SU-DHL-6 (cell line): ENCODE results near the gene PCSK2.

ENCODE experiments used
- H2AFZ ChIP-seq: fragments of 200-600 bp; sonication (generic); 2 replicates; pipeline ENCODE4 v1.6.1; 2014; ENCODE audit warnings: low read depth, mild to moderate bottlenecking, moderate library complexity, mixed read lengths, antibody characterized with exemption, low read length; ENCODE audit not compliant: severe bottlenecking
- H3F3A ChIP-seq: fragments of 200-600 bp; shearing (Covaris generic); 2 replicates; pipeline ENCODE4 v1.6.0; 2016; ENCODE audit warnings: antibody characterized with exemption, mild to moderate bottlenecking; ENCODE audit not compliant: insufficient read depth
- H3K27ac ChIP-seq: fragments of 200-600 bp; sonication (generic); 2 replicates; pipeline ENCODE4 v1.5.1; 2016; ENCODE audit warnings: low read depth, mild to moderate bottlenecking, low read length, moderate library complexity, mixed read lengths
- H3K27me3 ChIP-seq: fragments of 200-600 bp; sonication (generic), shearing (Covaris generic); 2 replicates; pipeline ENCODE4 v1.6.0; 2014; ENCODE audit warnings: mild to moderate bottlenecking, low read length
- H3K36me3 ChIP-seq: fragments of 200-600 bp; sonication (generic); 2 replicates; pipeline ENCODE4 v1.6.1; 2014; ENCODE audit warnings: mild to moderate bottlenecking, low read length, mixed read lengths
- H3K4me2 ChIP-seq: fragments of 300-600, 200-600 bp; shearing (Covaris generic), sonication (generic); 2 replicates; pipeline ENCODE4 v1.6.0; 2014; ENCODE audit warnings: low read length, low read depth, mild to moderate bottlenecking; ENCODE audit not compliant: poor library complexity, severe bottlenecking
- H3K4me3 ChIP-seq: fragments of 200-600 bp; sonication (generic); 2 replicates; pipeline ENCODE4 v1.5.1; 2014; ENCODE audit warnings: antibody characterized with exemption, low read length, mild to moderate bottlenecking, mixed read lengths; ENCODE audit not compliant: insufficient read depth, poor library complexity, severe bottlenecking
- H3K79me2 ChIP-seq: fragments of 200-600 bp; sonication (generic); 2 replicates; pipeline ENCODE4 v1.6.1; 2014; ENCODE audit warnings: mild to moderate bottlenecking, low read length, moderate library complexity; ENCODE audit not compliant: insufficient read depth
- H3K9ac ChIP-seq: fragments of 200-600 bp; sonication (generic); 2 replicates; pipeline ENCODE4 v1.7.0; 2014; ENCODE audit warnings: mild to moderate bottlenecking, low read length
- H3K9me2 ChIP-seq: fragments of 200-600 bp; sonication (generic); replicated peaks from 2 replicates; pipeline ENCODE4 v1.6.1; 2014; ENCODE audit warnings: low read length; ENCODE audit not compliant: insufficient read depth
- H3K9me3 ChIP-seq: fragments of 200-600 bp; sonication (generic); 2 replicates; pipeline ENCODE4 v1.6.1; 2014; ENCODE audit warnings: low read length, mixed read lengths; ENCODE audit not compliant: insufficient read depth
- H4K20me1 ChIP-seq: fragments of 200-600 bp; sonication (generic); 2 replicates; pipeline ENCODE4 v1.6.1; 2014; ENCODE audit warnings: low read depth, mild to moderate bottlenecking, antibody characterized with exemption, low read length, moderate library complexity, mixed read lengths
- CTCF ChIP-seq: fragments of 200-600 bp; sonication (generic); IDR thresholded peaks from one replicate; pipeline ENCODE4 v1.5.1; 2017; ENCODE audit warnings: antibody characterized with exemption, mild to moderate bottlenecking, low read length, moderate library complexity; ENCODE audit not compliant: insufficient read depth, poor library complexity, severe bottlenecking
- EZH2phosphoT487 ChIP-seq: fragments of 200-600 bp; sonication (generic), shearing (Covaris generic); conservative IDR thresholded peaks from 2 replicates; pipeline ENCODE4 v1.6.1; 2018; ENCODE audit warnings: mild to moderate bottlenecking, antibody characterized with exemption, low read length, moderate library complexity, mixed read lengths

The PCSK2 gene

DNA sequence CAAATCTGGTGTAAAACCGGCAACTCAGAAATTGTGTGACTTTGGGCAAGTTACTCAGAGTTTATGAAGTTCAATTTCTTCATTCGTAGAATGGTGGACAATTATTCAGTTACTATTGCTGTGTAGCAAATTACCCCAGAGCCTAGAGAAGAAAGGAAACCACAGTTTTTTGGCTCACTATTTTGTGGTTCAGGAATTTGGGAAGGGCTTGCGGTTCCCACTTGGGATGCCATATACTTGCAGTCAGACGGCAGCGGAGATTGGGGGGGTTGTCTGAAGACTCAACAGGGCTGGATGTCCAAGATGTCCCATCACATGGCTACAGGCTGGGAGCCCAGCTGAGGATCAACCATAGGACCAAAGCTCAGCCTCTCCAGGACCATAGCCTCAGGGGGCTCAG is 108.1 kb downstream of the PCSK2 start:
- no peaks in the 10 kb centered on the region for H4K20me1 ChIP-seq
- TF ChIP-seq EZH2phosphoT487 (no peak), CTCF (no peak)
- H3K36me3 ChIP-seq, result no peaks in the 10 kb centered on the region
- H3K9me2 ChIP-seq, result no peaks in the 10 kb centered on the region
- no peaks in the 10 kb centered on the region for H3K27me3 ChIP-seq
- H3K27ac ChIP-seq, result no peak overlapping the region
- H3K9me3 ChIP-seq, result no peaks in the 10 kb centered on the region
- no peak overlapping the region for H2AFZ ChIP-seq
- H3K79me2 ChIP-seq, result no peaks in the 10 kb centered on the region
- H3K4me3 ChIP-seq, result no peak overlapping the region
- H3K4me2 ChIP-seq, result no peak overlapping the region
- H3K9ac ChIP-seq, result no peak overlapping the region
- H3F3A ChIP-seq, result no peaks in the 10 kb centered on the region

DNA sequence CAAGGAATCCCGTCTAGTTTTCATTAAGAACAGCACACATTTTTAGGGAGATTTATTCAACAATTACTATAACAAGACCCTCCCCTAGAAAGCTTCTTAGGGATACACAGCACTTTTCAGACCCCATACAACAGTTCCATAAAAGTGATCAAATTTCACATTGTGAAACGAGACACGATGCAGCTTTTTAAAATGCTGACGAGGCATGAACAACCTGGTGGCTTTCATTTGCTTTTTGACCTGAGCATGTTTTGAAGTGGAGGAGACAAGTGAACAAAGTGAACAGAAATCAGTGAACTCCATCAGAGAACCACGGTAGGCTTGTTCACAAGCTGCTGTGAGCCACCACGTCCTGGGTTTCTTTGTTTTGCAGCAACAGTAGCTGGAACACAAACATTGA is 112.2 kb downstream of the PCSK2 start:
- Histone ChIP-seq H3F3A (no peaks in the 10 kb centered on the region), H3K4me2 (no peak overlapping the region), H3K36me3 (no peaks in the 10 kb centered on the region), H3K9ac (no peak overlapping the region), H3K27me3 (no peaks in the 10 kb centered on the region), H3K9me3 (no peaks in the 10 kb centered on the region), H2AFZ (no peak overlapping the region), H3K9me2 (no peaks in the 10 kb centered on the region), H4K20me1 (no peaks in the 10 kb centered on the region), H3K4me3 (no peak overlapping the region), H3K79me2 (no peaks in the 10 kb centered on the region), H3K27ac (no peak overlapping the region)
- no peak for TF ChIP-seq CTCF

GRCh38 chr20:17343091-17343490 is 116.3 kb downstream of the PCSK2 start:
- Histone ChIP-seq H3K9ac (no peak overlapping the region), H3K36me3 (no peaks in the 10 kb centered on the region), H3K4me3 (no peak overlapping the region), H3K27ac (no peak overlapping the region), H3K9me3 (no peaks in the 10 kb centered on the region), H3F3A (no peaks in the 10 kb centered on the region), H3K9me2 (no peaks in the 10 kb centered on the region), H2AFZ (no peak overlapping the region), H3K79me2 (no peaks in the 10 kb centered on the region), H4K20me1 (no peaks in the 10 kb centered on the region), H3K4me2 (no peak overlapping the region), H3K27me3 (no peaks in the 10 kb centered on the region)
- no peak for TF ChIP-seq CTCF
- TF ChIP-seq EZH2phosphoT487, result no peak
